Measurements from ENCODE around the gene ANKS1B. TPM values are rescaled to one million over a fixed set of nuclear protein-coding genes. Genes with fewer than 3 reads are reported as not detected.

Gene ANKS1B
- total RNA-seq, 1 donor from 2014 or later = 5.6 TPM

GRCh38 chr12:99059824-99060511 is 924.8 kb downstream of the ANKS1B start:
- Mint-ChIP-seq H3K9me3 (no peaks in the 10 kb centered on the region), H3K36me3 (ENCODE audit: low read depth) (no peaks in the 10 kb centered on the region), H3K27me3 (ENCODE audit: low read depth) (no peaks in the 10 kb centered on the region), H3K4me1 (peaks cover 33% of the 10 kb centered on the region), H3K4me3 (no peak overlapping the region), H3K27ac (ENCODE audit: unreplicated experiment) (peak overlapping the region; percentile 22)
- no peak for TF ChIP-seq CTCF (conservative IDR thresholded peaks at IDR 0.05)
- peak; percentile 8 for DNase-seq (ENCODE audit: low read depth, low spot score)

- H3K4me1 Mint-ChIP-seq = peaks cover 33% of the 10 kb centered on the region
Measured at GRCh38 chr12:99057670-99058069, 927.1 kb downstream of the ANKS1B start.

GRCh38 chr12:99056186-99056585 is 928.5 kb downstream of the ANKS1B start:
- DNase-seq (ENCODE audit: low read depth, low spot score) = no peak
- H3K36me3 Mint-ChIP-seq (ENCODE audit: low read depth) = no peaks in the 10 kb centered on the region
- H3K27ac Mint-ChIP-seq (ENCODE audit: unreplicated experiment) = no peak overlapping the region
- H3K4me1 Mint-ChIP-seq = peaks cover 29% of the 10 kb centered on the region
- H3K27me3 Mint-ChIP-seq (ENCODE audit: low read depth) = no peaks in the 10 kb centered on the region
- TF ChIP-seq CTCF (conservative IDR thresholded peaks at IDR 0.05) = no peak
- no peaks in the 10 kb centered on the region for H3K9me3 Mint-ChIP-seq
- no peak overlapping the region for H3K4me3 Mint-ChIP-seq

More at GRCh38 chr12:99057670-99058069, 927.1 kb downstream of the ANKS1B start:
- Mint-ChIP-seq H3K4me3 (no peak overlapping the region), H3K9me3 (no peaks in the 10 kb centered on the region), H3K27me3 (ENCODE audit: low read depth) (no peaks in the 10 kb centered on the region), H3K36me3 (ENCODE audit: low read depth) (no peaks in the 10 kb centered on the region), H3K27ac (ENCODE audit: unreplicated experiment) (no peak overlapping the region)
- no peak for DNase-seq (ENCODE audit: low read depth, low spot score)
- no peak for TF ChIP-seq CTCF (conservative IDR thresholded peaks at IDR 0.05)

GRCh38 chr12:99055299-99055698 is 929.4 kb downstream of the ANKS1B start:
- no peak for TF ChIP-seq CTCF (conservative IDR thresholded peaks at IDR 0.05)
- Mint-ChIP-seq H3K27me3 (ENCODE audit: low read depth) (no peaks in the 10 kb centered on the region), H3K4me1 (peaks cover 24% of the 10 kb centered on the region), H3K9me3 (no peaks in the 10 kb centered on the region), H3K36me3 (ENCODE audit: low read depth) (no peaks in the 10 kb centered on the region), H3K27ac (ENCODE audit: unreplicated experiment) (no peak overlapping the region), H3K4me3 (no peak overlapping the region)
- no peak for DNase-seq (ENCODE audit: low read depth, low spot score)

GRCh38 chr12:99054601-99055128 is 930.1 kb downstream of the ANKS1B start:
- H3K4me3 Mint-ChIP-seq = no peak overlapping the region

More at GRCh38 chr12:99054601-99055128, 930.1 kb downstream of the ANKS1B start:
- peaks cover 17% of the 10 kb centered on the region for H3K4me1 Mint-ChIP-seq
- no peak for DNase-seq (ENCODE audit: low read depth, low spot score)
- H3K27me3 Mint-ChIP-seq (ENCODE audit: low read depth) = no peaks in the 10 kb centered on the region
- H3K36me3 Mint-ChIP-seq (ENCODE audit: low read depth) = peaks cover 3% of the 10 kb centered on the region
- no peaks in the 10 kb centered on the region for H3K9me3 Mint-ChIP-seq
- no peak overlapping the region for H3K27ac Mint-ChIP-seq (ENCODE audit: unreplicated experiment)
- no peak for TF ChIP-seq CTCF (conservative IDR thresholded peaks at IDR 0.05)
